Mammary epithelial cell (primary cell): ENCODE results near the gene TOR2A.

ENCODE experiments used
- EZH2 ChIP-seq: IDR thresholded peaks from 2 replicates; pipeline ENCODE4 v1.6.1; 2012; ENCODE audit warnings: low read length, inconsistent platforms, borderline replicate concordance
- TF ChIP-seq, protein P1 (sequence below), 2 donors: IDR thresholded peaks in 1 of 2; conservative IDR thresholded peaks in 1 of 2; 2 replicates each; pipeline ENCODE4 v1.5.1; 2011 to 2012; ENCODE audit warnings: inconsistent platforms in 2 of 2, low read length in 2 of 2, mild to moderate bottlenecking in 2 of 2, control low read depth in 1 of 2, low read depth in 1 of 2; ENCODE audit not compliant: insufficient read depth in 1 of 2; ENCODE audit errors: extremely low read depth in 1 of 2

DNA sequence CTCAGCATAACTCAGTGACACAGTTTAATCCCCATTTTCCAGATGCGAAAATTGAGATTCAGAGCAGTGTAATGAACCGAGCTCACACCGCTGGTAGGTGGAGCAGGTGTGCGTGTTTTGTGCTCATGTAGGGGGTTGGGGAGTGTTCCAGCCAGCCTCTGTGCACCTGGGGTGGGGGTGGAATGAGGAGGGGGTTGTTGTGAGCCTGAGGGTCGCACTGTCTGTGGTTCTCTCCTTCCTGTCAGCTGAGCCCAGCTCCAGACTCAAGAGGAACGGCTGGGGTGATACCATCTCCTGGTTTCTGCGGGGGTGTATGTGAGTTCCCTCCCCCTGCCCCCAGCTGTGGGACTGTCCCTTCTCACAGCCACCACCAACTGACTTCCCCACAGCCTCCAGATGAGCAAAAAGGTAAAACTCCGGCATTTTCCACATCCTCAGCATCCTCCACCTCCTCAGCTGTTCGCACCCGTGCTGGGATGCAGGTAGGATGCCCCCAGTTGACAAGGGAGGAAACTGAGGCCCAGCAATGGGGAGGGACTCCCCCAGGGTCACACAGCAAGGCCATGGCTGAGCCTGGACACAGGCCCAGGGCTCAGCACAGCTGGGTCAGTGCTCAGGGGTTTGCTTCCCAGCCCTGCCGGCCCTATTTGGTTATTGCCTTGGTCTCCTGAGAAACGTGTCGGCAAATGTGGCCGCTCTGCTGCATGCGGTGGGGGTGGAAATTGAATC is 41.3 kb upstream of the TOR2A start:
- TF ChIP-seq, protein P1, sequence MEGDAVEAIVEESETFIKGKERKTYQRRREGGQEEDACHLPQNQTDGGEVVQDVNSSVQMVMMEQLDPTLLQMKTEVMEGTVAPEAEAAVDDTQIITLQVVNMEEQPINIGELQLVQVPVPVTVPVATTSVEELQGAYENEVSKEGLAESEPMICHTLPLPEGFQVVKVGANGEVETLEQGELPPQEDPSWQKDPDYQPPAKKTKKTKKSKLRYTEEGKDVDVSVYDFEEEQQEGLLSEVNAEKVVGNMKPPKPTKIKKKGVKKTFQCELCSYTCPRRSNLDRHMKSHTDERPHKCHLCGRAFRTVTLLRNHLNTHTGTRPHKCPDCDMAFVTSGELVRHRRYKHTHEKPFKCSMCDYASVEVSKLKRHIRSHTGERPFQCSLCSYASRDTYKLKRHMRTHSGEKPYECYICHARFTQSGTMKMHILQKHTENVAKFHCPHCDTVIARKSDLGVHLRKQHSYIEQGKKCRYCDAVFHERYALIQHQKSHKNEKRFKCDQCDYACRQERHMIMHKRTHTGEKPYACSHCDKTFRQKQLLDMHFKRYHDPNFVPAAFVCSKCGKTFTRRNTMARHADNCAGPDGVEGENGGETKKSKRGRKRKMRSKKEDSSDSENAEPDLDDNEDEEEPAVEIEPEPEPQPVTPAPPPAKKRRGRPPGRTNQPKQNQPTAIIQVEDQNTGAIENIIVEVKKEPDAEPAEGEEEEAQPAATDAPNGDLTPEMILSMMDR (conservative IDR thresholded peaks at IDR 0.05 in 1 of 2, IDR thresholded peaks at IDR 0.05 in 1 of 2; ENCODE audit: extremely low read depth in 1 of 2, insufficient read depth in 1 of 2, low read depth in 1 of 2, low read length in 2 of 2), result no peak
- TF ChIP-seq EZH2, result no peak
